ENCODE results near the gene AGL. TPM values are rescaled to one million over a fixed set of nuclear protein-coding genes. Genes with fewer than 3 reads are reported as not detected.

AGL gene
- total and polyA plus RNA-seq, 2 of the 4 experiments (the other 2 are of a cell fraction), result 2.4 to 7.0 TPM

DNA sequence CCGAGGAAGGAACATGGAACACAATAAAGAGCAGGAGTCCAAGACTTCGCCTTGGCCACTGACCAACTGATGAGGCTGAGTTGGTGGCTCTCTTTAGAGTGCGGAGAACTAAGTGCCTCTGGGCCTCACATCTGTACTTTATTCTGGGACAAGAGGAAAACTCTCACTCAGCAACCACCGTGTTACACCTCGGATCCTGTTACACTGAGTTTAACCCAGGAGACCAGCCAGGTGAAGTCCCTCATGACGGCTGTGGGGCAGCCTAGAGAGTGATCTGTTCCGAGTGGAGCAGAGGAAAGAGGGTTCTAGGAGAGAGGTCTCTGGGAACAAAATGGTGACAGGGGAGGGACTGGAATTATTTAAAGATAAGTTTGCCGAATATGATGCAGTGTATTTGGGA, 33.5 kb upstream of the AGL start:
- BruUV-seq (replicated peaks), result no TSS peak
- Histone ChIP-seq H2AK5ac (ENCODE audit: low read depth, low read length) (no peak overlapping the region), H4K20me1 (ENCODE audit: insufficient read depth, low read length) (no peaks in the 10 kb centered on the region), H3K79me1 (ENCODE audit: low read depth in 1 of 2, low read length in 2 of 2) (no peaks in the 10 kb centered on the region), H3K4me1 (ENCODE audit: control insufficient read depth, insufficient read depth, low read length) (no peaks in the 10 kb centered on the region), H3K9ac (ENCODE audit: low read depth, low read length) (no peak overlapping the region), H4K5ac (ENCODE audit: low read depth, low read length) (no peak overlapping the region), H2AFZ (replicated peaks; ENCODE audit: low read length, poor library complexity) (no peak overlapping the region), H2AK9ac (replicated peaks; ENCODE audit: low read depth, low read length, poor library complexity) (no peak overlapping the region), H3K14ac (replicated peaks; ENCODE audit: low read depth, low read length) (no peak overlapping the region), H3K4ac (ENCODE audit: low read depth, low read length) (no peak overlapping the region), H3K9me1 (ENCODE audit: insufficient read depth, low read length) (no peaks in the 10 kb centered on the region), H3K56ac (ENCODE audit: extremely low read depth, insufficient read depth, low read length) (no peak overlapping the region), H2BK15ac (ENCODE audit: low read depth, low read length) (no peak overlapping the region), H3K4me2 (ENCODE audit: low read depth, low read length) (no peak overlapping the region), H4K8ac (ENCODE audit: low read depth in 2 of 2, low read length in 2 of 2) (no peak overlapping the region), H3K27ac (ENCODE audit: insufficient read depth, low read length) (no peak overlapping the region), H3K36me3 (ENCODE audit: control insufficient read depth, insufficient read depth, low read length) (no peaks in the 10 kb centered on the region), H2BK120ac (ENCODE audit: low read depth, low read length) (no peak overlapping the region), H3K18ac (ENCODE audit: low read depth, low read length) (no peak overlapping the region), H2BK20ac (ENCODE audit: low read depth, low read length) (no peak overlapping the region), H4K91ac (ENCODE audit: insufficient read depth, low read depth, low read length) (no peak overlapping the region), H3K4me3 (ENCODE audit: insufficient read depth, low read depth, low read length) (no peak overlapping the region), H2BK5ac (ENCODE audit: low read depth, low read length, poor library complexity, severe bottlenecking) (no peak overlapping the region), H3K9me3 (ENCODE audit: control insufficient read depth, insufficient read depth, low read length) (no peaks in the 10 kb centered on the region), H3K27me3 (ENCODE audit: control insufficient read depth, insufficient read depth, low read length) (peaks cover 12% of the 10 kb centered on the region), H3K23ac (ENCODE audit: low read depth, low read length) (no peak overlapping the region)
- ATAC-seq (ENCODE audit: low read depth), result no peak
- intact Hi-C loops (cut with micrococcal nuclease) (no loop called here), in situ Hi-C loops (cut with MboI; ENCODE audit: low sequenced_read_pairs) (loop anchor here (10.0 to 25.0 kb wide), 2 partner anchors 208 to 446 kb away; partner anchors contain the start of gene RTCA), dilution Hi-C loops (cut with HindIII; ENCODE audit: low sequenced_read_pairs, unreplicated experiment) (no loop called here)
- no peak for DNase-seq
- ChIA-PET POLR2A (ENCODE audit: unreplicated experiment) (no interaction called here), CTCF (no interaction called here)
- TF ChIP-seq, protein P1, sequence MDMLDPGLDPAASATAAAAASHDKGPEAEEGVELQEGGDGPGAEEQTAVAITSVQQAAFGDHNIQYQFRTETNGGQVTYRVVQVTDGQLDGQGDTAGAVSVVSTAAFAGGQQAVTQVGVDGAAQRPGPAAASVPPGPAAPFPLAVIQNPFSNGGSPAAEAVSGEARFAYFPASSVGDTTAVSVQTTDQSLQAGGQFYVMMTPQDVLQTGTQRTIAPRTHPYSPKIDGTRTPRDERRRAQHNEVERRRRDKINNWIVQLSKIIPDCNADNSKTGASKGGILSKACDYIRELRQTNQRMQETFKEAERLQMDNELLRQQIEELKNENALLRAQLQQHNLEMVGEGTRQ (IDR thresholded peaks at IDR 0.05; ENCODE audit: low read depth, low read length), result no peak
- TF ChIP-seq POLR2A (IDR thresholded peaks at IDR 0.05; ENCODE audit: low read depth, low read length) (no peak), BHLHE40 (IDR thresholded peaks at IDR 0.05; ENCODE audit: low read depth, low read length) (no peak), NFE2L2 (IDR thresholded peaks at IDR 0.05; ENCODE audit: low read depth, low read length) (no peak), CEBPB (IDR thresholded peaks at IDR 0.05; ENCODE audit: low read depth, low read length) (no peak)
- TF ChIP-seq, protein P2, sequence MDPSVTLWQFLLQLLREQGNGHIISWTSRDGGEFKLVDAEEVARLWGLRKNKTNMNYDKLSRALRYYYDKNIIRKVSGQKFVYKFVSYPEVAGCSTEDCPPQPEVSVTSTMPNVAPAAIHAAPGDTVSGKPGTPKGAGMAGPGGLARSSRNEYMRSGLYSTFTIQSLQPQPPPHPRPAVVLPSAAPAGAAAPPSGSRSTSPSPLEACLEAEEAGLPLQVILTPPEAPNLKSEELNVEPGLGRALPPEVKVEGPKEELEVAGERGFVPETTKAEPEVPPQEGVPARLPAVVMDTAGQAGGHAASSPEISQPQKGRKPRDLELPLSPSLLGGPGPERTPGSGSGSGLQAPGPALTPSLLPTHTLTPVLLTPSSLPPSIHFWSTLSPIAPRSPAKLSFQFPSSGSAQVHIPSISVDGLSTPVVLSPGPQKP (IDR thresholded peaks at IDR 0.05; ENCODE audit: borderline replicate concordance, low read depth, low read length), result no peak
- TF ChIP-seq, protein P3, sequence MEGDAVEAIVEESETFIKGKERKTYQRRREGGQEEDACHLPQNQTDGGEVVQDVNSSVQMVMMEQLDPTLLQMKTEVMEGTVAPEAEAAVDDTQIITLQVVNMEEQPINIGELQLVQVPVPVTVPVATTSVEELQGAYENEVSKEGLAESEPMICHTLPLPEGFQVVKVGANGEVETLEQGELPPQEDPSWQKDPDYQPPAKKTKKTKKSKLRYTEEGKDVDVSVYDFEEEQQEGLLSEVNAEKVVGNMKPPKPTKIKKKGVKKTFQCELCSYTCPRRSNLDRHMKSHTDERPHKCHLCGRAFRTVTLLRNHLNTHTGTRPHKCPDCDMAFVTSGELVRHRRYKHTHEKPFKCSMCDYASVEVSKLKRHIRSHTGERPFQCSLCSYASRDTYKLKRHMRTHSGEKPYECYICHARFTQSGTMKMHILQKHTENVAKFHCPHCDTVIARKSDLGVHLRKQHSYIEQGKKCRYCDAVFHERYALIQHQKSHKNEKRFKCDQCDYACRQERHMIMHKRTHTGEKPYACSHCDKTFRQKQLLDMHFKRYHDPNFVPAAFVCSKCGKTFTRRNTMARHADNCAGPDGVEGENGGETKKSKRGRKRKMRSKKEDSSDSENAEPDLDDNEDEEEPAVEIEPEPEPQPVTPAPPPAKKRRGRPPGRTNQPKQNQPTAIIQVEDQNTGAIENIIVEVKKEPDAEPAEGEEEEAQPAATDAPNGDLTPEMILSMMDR (conservative IDR thresholded peaks at IDR 0.05; ENCODE audit: low read depth, low read length), result no peak
- WGBS, 2 experiments (ENCODE audit: extremely low coverage in 2 of 2, insufficient read length in 1 of 2), result 100% methylated on average over 1 of the region's 8 CpGs; no CpG with 5 or more reads in 1 of the 2 experiments

Data from IMR-90 (cell line).